22Rv1 (cell line): ENCODE data around the gene EHMT1.

Experiments used
- ZFX ChIP-seq: fragments of 450-650 bp; IDR thresholded peaks from 2 replicates; pipeline ENCODE4 v1.6.1; 2017; ENCODE audit warnings: antibody characterized with exemption, borderline replicate concordance
- TF ChIP-seq, protein P1 (sequence below): fragments of 450-650 bp; IDR thresholded peaks from 2 replicates; pipeline ENCODE4 v1.5.1; 2017; ENCODE audit warnings: mild to moderate bottlenecking

DNA sequence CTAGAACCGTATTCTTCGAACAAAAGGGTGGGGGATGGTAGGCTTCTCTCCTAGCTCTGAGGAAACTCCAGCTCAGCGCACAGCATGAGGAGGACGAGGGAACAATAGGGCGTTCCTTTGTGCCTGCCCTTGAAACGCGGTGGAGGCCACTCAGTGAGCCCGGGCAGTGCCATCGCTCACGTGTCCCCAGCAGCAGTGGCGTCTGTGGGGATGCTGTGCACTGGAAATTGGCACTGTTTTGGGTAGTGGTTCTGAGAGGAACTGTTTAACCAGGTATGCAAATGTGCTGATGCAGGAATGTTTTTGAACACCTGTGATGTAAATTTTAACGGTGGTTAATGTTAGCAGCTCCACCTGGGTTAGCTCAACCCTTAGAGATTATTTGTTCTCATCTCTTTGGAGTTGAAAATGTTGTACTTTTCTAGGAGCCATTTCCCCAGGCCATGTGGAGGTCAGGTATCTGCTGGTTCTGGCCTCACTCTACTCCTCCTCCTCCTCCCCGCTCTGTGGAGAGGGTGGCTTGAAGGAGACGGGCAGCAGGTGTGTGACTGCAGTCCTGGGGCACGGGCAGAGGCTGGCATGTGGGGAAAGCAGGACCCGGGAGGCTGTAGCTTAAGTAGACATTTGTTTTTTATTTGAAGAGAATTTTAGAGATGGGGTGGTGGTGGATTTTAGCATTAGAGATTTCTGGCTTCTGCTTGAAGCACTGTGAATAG is 48.3 kb downstream of the EHMT1 start:
- TF ChIP-seq, protein P1, sequence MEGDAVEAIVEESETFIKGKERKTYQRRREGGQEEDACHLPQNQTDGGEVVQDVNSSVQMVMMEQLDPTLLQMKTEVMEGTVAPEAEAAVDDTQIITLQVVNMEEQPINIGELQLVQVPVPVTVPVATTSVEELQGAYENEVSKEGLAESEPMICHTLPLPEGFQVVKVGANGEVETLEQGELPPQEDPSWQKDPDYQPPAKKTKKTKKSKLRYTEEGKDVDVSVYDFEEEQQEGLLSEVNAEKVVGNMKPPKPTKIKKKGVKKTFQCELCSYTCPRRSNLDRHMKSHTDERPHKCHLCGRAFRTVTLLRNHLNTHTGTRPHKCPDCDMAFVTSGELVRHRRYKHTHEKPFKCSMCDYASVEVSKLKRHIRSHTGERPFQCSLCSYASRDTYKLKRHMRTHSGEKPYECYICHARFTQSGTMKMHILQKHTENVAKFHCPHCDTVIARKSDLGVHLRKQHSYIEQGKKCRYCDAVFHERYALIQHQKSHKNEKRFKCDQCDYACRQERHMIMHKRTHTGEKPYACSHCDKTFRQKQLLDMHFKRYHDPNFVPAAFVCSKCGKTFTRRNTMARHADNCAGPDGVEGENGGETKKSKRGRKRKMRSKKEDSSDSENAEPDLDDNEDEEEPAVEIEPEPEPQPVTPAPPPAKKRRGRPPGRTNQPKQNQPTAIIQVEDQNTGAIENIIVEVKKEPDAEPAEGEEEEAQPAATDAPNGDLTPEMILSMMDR: no peak
- TF ChIP-seq ZFX: no peak
